ENCODE results near the gene ZNF708.
A peak's percentile ranks its signal among the peaks of the same experiment; 100 is the strongest.

- TF ChIP-seq POLR2AphosphoS5 (IDR thresholded peaks at IDR 0.05) (no peak), CTCF (IDR thresholded peaks at IDR 0.05; ENCODE audit: poor library complexity, severe bottlenecking) (peak; percentile 34)
These were observed 6.5 kb upstream of the ZNF708 start for GRCh38 chr19:21335721-21336120.
